HG03457 (cell line): ENCODE data around the gene ZAR1.

ENCODE experiments used
- ATAC-seq: cut with Tn5 transposase; IDR thresholded peaks from one replicate; pipeline ENCODE4 v1.9.1; 2021; ENCODE audit warnings: moderate number of reproducible peaks; ENCODE audit not compliant: unreplicated experiment

ZAR1 gene

GRCh38 chr4:48489683-48490011, 405 bp upstream of the ZAR1 start:
- no peak for ATAC-seq

GRCh38 chr4:48490680-48491513, 845 bp downstream of the ZAR1 start:
- ATAC-seq: no peak

GRCh38 chr4:48491514-48492176, 1.6 kb downstream of the ZAR1 start:
- ATAC-seq: no peak

- no peak for ATAC-seq
Observed at GRCh38 chr4:48493452-48494100, 3.5 kb downstream of the ZAR1 start.

- no peak for ATAC-seq
Observed at GRCh38 chr4:48495941-48496340, 5.9 kb downstream of the ZAR1 start.

- ATAC-seq: no peak
Observed at GRCh38 chr4:48498895-48499294, 8.8 kb downstream of the ZAR1 start.

- peak; percentile 71 for ATAC-seq
Observed at GRCh38 chr4:48499551-48500066, 9.6 kb downstream of the ZAR1 start.

- ATAC-seq: no peak
Observed at GRCh38 chr4:48503233-48504025, 13.4 kb downstream of the ZAR1 start.

GRCh38 chr4:48504026-48504330, 13.9 kb downstream of the ZAR1 start:
- ATAC-seq: no peak

GRCh38 chr4:48504352-48504751, 14.3 kb downstream of the ZAR1 start:
- ATAC-seq: no peak

- ATAC-seq: no peak
Observed at GRCh38 chr4:48506716-48507115, 16.7 kb downstream of the ZAR1 start.

GRCh38 chr4:48509543-48509942, 19.5 kb downstream of the ZAR1 start:
- ATAC-seq: no peak

- no peak for ATAC-seq
Observed at GRCh38 chr4:48518143-48518542, 28.1 kb downstream of the ZAR1 start.

GRCh38 chr4:48526406-48526805, 36.4 kb downstream of the ZAR1 start:
- no peak for ATAC-seq

GRCh38 chr4:48538358-48538757, 48.3 kb downstream of the ZAR1 start:
- ATAC-seq: no peak

- ATAC-seq: no peak
Observed at GRCh38 chr4:48539597-48539996, 49.5 kb downstream of the ZAR1 start.

- ATAC-seq: no peak
Observed at GRCh38 chr4:48542888-48543287, 52.8 kb downstream of the ZAR1 start.

GRCh38 chr4:48543796-48544195, 53.7 kb downstream of the ZAR1 start:
- ATAC-seq: no peak
